IPS-18c (cell line): ENCODE measurements around the gene KSR1.

Source experiments
- H3K4me3 ChIP-seq: 2 replicates; pipeline ENCODE4 v1.7.0; 2013; ENCODE audit warnings: low read depth, mild to moderate bottlenecking, low read length, moderate library complexity; ENCODE audit not compliant: insufficient read depth
- H3K9me3 ChIP-seq: one replicate; pipeline ENCODE4 v1.6.1; 2013; ENCODE audit warnings: mild to moderate bottlenecking, low read length, moderate library complexity; ENCODE audit not compliant: control insufficient read depth, insufficient read depth

KSR1 gene

DNA sequence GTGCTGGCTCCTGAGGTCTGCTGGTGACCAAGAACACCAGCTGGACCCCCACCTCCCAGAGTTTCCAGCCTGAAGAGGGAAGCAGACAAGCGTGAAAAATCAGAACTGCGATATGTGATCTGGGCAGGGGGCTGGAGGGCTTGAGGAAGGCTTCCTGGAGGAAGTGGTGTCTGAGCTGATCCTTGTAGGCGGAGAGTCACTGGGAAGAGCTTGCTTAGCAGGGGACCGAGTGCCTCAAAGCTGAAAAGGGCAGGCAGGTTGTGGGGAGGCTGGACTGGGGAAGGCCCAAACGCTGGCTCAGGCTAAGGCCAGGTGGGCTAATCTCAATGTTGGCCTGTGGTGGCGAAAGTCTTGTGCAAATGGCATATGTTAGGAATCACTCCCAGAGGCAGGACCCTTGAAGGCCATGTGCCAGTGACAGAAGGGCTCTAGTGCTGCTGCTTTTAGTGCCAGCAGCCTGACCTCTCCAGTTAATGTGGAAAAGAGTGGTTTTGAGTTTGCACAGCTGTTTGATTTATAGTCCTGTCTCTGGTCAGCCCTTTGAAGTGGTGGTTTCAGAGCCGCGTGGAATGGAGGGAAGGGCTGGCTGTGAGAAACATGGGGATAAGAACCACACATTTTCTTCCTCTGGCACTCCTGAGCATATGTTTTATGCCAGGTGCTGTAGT is 89.4 kb downstream of the KSR1 start:
- Histone ChIP-seq H3K9me3 (no peaks in the 10 kb centered on the region), H3K4me3 (no peak overlapping the region)

DNA sequence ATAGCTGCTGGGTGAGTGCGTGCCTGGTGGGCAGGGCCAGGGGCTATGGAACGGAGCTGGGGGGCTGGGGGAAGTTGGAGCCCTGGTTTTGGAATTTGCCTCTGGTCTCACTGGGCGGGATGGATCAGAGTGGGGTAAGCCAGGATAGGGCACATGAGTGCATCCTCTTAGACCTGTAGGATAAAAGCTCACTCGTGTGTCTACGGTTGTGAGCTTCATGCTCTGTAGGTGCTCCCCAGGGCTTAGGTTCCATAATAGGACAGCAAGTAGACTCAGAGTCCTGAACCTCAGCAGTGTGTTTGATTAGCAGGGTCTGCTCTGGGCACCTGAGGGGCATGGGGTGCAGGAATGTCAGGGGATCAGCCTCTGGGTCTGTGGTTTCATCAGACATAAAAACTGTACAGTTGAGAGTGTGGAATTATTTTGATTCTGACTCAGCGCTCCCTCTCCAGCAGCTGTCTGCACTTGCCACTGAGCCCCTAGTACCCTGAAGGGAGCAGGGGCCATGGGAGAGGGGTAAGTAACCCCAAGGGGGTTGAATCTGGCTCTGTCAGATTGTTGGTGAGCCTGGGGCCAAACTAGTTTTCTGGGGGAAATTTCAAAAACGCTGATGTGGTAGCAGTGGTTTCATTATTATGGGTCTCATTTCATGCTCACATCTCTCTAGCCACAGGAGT is 90.5 kb downstream of the KSR1 start:
- Histone ChIP-seq H3K9me3 (no peaks in the 10 kb centered on the region), H3K4me3 (no peak overlapping the region)

DNA sequence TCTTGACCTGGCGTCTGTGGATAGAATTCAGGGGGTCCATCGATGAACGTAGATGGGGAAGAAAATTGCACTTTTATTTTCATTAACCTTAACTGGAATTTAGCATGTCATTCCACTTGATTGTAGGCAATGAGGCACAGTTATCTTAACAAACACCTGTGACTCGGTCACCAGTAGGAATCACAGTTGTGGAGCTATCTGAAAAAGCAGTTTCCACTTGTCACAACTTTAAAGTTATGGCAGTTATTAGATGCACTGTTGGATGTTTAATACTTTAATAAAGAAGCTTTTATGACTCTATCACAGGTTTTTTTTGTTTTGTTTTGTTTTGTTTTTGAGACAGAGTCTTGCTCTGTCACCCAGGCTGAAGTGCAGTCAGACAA is 91.0 kb downstream of the KSR1 start:
- Histone ChIP-seq H3K9me3 (no peaks in the 10 kb centered on the region), H3K4me3 (no peak overlapping the region)

DNA sequence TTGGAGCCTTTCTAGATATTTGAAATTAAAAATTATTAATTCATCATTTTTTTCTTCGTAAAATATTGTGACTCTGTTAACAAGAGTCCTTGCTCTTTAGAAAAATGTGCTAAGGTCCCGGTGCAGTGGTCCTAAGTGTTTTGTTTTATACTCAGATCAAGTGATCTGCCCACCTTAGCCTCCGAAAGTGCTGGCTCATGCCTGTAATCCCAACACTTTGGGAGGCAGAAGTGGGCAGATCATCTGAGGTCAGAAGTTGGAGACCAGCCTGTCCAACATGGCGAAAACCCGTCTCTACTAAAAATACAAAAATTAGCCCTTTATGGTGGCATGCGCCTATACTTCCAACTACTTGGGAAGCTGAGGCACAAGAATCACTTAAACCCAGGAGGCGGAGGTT is 92.1 kb downstream of the KSR1 start:
- H3K4me3 ChIP-seq = no peak overlapping the region
- no peaks in the 10 kb centered on the region for H3K9me3 ChIP-seq

DNA sequence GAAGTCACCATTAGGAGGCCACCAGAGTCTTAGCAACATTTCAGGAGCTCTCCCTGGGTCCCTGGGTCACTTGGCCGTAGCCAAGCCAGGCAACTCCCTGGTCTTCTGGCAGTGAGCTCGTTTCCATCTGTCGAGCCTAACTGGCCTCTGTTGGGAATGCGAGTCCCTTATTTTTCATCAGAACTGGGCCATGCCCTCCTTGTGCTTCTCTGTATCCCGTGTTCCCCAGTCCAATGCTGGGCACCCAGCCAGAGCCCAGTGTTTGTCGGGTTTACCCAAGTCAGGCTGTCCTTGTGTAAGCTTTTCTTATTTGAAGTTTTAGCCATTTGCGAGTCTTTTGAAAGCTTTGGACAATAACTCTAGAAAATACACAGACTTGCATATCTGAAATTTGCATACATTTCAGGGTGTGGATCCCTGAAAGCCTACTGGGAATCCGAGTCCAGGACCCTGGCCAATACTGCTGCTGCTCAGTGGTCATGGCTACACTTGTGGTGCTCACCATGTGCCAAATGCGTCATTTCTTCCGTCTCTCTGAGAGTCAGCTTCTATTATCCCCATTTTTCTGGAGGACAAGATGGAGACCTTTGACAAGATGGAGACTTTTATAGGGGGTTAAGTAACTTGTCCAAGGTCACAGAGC is 93.1 kb downstream of the KSR1 start:
- Histone ChIP-seq H3K4me3 (no peak overlapping the region), H3K9me3 (no peaks in the 10 kb centered on the region)

DNA sequence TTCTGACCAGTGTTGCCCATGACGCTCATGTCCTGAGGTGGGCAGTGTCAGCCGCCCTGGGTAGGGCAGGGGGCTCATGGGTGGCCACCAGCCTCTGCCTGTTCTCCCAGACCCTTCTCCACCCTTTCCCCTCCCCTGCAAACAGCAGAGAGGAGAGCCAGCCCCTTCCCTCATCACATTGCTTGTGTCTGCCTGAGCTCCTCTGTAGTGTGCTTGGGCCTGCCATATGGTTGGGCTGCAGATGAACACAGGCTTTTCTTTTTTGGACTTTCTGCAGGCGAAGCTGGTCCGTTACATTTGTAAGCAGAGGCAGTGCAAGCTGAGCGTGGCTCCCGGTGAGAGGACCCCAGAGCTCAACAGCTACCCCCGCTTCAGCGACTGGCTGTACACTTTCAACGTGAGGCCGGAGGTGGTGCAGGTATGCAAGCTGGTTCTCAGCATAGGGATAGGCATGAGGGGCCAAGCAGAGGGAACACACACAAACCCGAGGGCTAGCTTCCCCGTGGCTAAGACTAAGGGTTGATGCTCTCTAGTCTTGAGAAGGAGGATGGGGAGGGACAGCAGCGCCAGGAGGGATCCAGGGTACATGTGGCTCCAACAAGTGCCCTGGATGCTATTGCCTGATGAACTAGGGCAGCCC is 94.2 kb downstream of the KSR1 start:
- H3K9me3 ChIP-seq = no peaks in the 10 kb centered on the region
- no peak overlapping the region for H3K4me3 ChIP-seq

DNA sequence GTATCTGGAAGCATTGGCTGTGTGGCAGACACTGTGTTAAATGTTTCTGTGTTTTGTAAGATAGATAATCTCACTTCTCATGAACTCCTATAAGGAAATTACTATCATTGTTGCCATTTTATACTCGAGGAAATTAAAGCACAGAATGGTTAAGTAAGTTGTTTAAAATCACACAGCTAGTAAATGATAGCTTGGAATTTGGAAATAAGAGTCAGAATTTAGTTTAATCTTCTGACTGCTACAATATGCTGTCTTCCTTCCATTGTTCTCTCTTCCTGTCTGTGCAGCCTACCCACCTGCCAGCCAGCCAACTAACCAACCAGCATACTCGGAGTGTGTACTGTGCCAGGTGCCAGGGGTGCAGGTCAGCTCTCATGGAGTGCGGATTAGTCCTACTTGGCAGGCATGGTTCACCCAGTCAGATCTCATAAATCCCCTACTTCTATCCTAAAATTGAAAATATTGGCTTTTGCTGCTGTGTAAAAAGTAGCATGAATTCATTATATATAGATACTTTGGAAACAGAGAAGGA is 94.8 kb downstream of the KSR1 start:
- H3K9me3 ChIP-seq = no peaks in the 10 kb centered on the region
- no peak overlapping the region for H3K4me3 ChIP-seq

DNA sequence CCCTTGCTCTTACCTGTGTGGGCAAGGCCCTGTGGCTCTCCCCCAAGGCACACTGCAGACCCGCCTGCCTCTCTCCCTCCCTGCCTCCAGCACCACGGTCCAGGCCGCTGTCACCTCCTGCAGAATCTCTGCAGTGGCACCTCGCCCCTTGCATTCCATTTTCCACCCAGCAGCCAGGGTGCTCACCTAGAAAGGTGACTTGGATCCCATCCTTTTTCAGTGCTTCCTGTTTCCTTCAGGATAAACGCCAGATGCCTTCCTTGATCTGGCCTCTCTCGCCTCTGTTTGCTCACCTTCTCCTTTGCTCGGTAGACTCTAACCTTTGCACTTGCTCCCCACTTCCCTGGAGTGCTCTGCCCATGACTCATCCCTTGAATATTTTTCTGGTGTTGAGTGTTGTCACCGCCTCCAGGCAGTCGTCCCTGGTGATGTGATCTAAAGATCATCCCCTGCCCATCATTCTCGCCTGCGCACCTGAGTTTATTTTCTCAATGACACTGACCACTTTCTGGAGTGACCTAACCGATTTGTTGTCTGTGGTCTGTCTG is 95.5 kb downstream of the KSR1 start:
- no peaks in the 10 kb centered on the region for H3K9me3 ChIP-seq
- no peak overlapping the region for H3K4me3 ChIP-seq

DNA sequence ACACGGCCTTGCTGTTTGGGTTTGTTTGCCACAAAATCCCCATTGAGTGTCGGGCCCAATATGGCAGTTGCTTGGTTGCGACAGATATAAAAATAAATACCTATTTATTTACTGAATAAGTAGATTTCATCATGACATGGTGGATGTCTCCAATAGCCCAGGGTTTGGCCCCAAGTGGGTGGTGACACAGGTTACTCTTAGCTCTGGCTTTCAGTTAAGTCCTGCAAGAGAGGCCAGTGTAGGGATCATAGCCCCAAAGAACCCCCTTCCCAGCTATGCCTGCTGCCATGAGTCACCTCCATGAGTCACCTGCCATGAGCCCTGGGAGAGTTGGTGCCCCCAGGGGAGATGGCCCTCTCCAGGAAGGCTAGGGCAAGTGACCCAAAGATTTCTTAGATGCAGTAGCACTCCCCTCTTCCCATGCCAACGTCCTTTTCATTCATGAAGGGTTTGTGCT is 96.1 kb downstream of the KSR1 start:
- no peak overlapping the region for H3K4me3 ChIP-seq
- H3K9me3 ChIP-seq = no peaks in the 10 kb centered on the region

DNA sequence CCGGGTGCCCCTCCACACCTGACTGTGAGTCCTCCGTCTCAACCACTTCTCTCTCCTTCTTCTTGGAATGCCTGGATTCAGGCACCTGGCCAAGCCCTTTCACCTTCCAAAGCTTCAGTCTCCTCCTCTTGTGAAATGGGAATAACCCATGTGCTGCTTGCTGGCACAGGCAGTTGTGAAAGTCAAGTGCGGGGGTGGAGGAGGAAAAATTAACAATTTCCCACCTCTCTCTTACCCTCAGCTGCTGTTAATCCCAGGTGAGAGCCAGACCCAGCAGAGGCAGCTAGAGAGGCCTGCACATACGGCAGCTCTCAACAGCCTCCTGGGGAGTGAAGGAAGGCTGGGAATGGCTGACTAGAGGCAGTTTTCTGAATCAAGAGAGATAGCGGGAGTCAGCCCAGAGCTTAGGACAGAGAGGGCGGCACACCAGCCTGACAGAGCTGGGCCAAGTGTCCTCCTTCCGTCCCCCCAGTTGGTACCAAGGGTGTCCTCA is 96.8 kb downstream of the KSR1 start:
- Histone ChIP-seq H3K9me3 (no peaks in the 10 kb centered on the region), H3K4me3 (no peak overlapping the region)

DNA sequence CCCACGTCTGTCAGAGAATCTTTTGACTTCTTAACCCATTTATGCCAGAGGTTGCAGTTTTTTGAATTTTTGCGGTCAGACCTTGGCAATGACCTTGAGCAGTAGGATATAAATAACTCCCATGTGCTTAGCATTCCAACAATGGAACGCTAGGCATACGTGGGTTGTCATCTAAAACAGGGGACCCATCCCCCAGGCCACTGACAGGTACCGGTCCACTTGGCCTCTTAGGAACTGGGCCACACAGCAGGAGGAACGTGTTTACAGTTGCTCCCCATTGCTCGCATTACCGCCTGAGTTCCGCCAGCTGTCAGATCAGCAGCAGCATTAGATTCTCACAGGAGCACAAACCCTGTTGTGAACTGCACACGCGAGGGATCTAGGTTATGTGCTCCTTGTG is 97.9 kb downstream of the KSR1 start:
- Histone ChIP-seq H3K9me3 (no peaks in the 10 kb centered on the region), H3K4me3 (no peak overlapping the region)

DNA sequence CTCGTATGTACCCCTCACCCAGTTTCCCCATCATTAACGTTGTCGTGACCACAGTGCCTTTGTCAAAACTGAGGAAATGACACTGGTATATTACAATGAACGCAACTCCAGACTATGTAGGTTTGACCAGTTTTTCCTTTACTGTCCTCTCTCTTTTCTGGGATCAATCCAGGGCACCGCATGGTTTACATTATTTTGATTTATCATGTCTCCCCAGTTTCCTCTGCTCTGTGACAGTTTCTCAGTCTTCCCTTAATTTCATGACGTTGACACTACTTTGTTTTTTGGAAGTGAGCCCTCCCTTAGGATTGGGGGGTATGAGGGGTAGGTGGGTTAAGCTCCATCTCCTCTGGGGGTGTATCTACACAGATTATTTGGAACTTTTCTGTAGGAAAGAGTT is 98.7 kb downstream of the KSR1 start:
- Histone ChIP-seq H3K4me3 (no peak overlapping the region), H3K9me3 (no peaks in the 10 kb centered on the region)

DNA sequence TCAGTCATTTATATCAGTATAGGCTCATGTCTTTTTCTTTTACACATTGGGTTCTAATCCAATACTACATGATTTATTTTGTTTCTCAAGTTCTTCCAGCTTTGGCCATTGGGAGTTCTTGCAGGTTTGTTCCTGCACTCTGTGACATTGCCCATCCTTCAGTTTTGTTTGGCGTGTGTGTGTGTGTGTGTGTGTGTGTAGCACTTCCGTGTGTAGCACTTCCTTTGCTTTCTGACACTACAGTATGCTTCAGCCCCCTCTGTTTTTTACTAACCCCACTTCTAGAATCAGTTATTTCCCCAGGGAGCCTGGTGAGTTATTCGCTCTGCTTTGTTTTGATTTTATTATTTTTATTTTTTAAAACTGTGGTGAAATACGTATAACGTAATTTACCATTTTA is 99.1 kb downstream of the KSR1 start:
- Histone ChIP-seq H3K9me3 (no peaks in the 10 kb centered on the region), H3K4me3 (no peak overlapping the region)

DNA sequence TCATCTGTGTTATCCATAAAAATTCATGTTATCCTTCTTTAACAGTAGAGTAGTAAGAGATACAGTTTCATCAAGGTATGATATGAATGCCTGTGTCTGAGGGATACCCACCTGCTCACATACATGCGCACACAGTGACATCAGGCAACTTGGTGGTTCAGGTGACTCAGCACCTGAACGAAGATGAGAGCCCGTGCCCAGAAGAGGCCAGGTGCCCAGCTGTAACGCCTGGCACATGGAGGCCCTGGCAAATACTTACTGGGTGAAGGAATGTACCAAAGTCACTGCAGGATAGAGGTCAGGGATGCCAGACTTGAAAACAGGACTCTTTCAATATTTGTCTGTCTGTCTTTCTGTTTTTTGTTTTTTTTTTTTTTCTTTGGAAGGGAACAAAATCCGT is 102.1 kb downstream of the KSR1 start:
- no peak overlapping the region for H3K4me3 ChIP-seq

DNA sequence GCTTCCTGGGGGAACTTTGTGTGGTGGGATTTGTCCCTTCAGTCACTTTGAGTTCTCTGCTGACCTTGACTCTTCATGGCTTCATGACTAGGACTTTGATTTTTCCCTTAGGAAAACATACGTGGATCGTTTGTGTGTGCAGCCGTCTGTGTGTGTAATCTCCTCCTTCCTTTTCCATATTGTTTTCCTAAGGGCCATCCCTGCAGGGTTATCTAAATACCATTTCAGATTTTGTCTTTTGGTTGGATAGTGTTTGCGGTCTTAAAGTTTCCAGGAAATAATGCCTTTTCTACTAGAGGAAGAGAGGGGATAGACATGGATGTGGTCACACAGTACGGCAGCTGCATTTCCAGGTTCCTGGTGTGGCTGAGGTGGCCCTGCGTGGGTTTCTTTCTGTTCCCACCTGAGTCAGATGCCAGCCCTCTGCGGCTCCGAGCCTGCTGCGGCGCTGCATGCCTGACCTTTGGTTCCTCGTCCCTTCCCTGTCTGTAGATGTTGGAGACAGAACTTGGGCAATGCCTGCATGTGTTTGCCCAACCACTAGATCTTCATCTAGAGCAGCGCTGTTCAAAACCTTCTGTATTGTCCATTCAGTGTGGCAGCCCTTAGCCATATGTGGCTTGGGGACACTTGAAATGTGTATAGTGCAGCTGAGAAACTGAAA is 102.7 kb downstream of the KSR1 start:
- Histone ChIP-seq H3K9me3 (no peaks in the 10 kb centered on the region), H3K4me3 (no peak overlapping the region)

More for the DNA sequence above, 102.1 kb downstream of the KSR1 start:
- H3K9me3 ChIP-seq = no peaks in the 10 kb centered on the region

DNA sequence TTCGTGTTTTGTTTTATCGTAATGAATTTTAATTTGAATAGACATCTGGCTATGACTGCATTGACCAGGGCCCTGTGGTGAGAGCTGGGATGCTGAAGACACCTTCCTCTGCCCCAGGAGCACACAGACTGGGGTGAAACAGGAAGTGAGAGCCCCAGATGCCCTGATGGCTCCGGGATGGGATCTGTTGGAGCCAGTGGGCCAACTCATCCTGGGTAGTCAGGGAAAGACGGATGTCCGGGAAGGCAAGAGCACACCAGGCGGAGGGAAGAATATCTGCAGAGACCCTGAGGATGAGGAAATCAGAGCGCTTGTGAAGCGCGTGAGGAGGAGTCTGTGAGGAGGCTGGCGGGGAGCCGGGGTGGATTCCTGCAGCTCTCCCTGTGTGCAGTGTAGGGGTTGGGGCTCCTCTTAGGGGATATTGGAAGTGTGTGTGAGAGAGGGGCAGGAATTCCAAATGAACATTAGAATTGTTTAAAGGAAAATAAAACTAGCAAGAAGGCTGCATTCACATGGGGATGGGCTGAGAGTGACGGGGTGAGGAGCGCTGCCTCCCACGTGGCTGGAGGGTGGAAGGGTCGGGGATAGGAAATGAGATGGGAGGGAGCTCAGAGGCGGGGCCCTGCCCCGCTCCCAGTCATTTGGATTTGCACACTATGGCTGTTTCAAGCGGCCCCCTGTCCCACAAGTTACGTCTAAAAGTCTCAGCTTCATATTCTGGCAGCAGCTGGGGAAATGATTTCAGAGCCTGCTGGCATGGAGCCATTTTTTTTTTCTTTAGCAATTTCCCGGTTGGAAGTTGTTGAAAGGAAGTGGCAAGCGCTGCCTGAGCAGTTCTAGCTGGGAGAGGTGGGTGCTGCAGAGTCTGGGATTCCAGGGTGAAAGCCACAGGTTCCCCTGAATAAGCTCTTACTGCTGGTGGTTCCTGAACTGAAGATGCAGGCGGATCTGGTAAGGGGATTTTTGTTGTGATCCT is 103.5 kb downstream of the KSR1 start:
- H3K9me3 ChIP-seq = no peaks in the 10 kb centered on the region
- H3K4me3 ChIP-seq = no peak overlapping the region
